Activated CD4-positive, alpha-beta T cell treated with anti-CD3 and anti-CD28 coated beads for 48 hours (primary cell): Measurements from ENCODE around the gene MLPH.

Source experiments
- DNase-seq: peaks from one replicate; pipeline ENCODE4 v3.0.0-alpha.2; 2020

Gene MLPH, protein sequence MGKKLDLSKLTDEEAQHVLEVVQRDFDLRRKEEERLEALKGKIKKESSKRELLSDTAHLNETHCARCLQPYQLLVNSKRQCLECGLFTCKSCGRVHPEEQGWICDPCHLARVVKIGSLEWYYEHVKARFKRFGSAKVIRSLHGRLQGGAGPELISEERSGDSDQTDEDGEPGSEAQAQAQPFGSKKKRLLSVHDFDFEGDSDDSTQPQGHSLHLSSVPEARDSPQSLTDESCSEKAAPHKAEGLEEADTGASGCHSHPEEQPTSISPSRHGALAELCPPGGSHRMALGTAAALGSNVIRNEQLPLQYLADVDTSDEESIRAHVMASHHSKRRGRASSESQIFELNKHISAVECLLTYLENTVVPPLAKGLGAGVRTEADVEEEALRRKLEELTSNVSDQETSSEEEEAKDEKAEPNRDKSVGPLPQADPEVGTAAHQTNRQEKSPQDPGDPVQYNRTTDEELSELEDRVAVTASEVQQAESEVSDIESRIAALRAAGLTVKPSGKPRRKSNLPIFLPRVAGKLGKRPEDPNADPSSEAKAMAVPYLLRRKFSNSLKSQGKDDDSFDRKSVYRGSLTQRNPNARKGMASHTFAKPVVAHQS

DNA sequence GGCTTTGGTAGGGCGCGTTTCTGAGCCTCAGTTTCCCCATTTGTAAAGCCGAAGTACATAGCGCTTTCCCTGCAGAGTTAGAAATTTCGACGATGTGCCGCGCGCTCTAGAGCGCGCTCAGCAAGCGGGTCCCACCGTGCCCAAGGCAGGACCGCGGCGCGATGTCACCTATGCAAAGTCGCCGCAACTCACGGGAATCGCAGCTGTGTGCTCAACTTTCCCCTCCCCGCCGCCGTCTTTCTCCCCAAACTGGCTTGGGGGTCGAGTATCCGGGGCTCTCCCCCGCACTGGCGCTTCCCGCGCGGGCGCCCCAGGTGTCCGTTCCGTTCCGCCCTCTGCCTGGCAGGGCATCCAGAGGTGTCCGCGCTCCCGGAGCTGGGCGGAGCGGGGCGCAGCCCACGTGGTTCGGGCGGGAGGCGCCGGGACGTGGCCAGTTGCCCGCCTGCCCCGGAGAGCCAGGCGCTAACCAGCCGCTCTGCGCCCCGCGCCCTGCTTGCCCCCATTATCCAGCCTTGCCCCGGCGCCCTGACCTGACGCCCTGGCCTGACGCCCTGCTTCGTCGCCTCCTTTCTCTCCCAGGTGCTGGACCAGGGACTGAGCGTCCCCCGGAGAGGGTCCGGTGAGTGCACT is at the start of gene MLPH:
Gene MLPH (plus strand): TSS at position 433 of the 630 bp plus-strand sequence. CDS start 6,176 bp downstream, outside the sequence.
- no peak for DNase-seq

- no peak for DNase-seq
Measured at GRCh38 chr2:237437566-237437965, 49.5 kb upstream of the MLPH start.

- DNase-seq = no peak
Measured at GRCh38 chr2:237438080-237438940, 48.7 kb upstream of the MLPH start.

- DNase-seq = peak; percentile 76
Measured at GRCh38 chr2:237440819-237441281, 46.2 kb upstream of the MLPH start.

DNA sequence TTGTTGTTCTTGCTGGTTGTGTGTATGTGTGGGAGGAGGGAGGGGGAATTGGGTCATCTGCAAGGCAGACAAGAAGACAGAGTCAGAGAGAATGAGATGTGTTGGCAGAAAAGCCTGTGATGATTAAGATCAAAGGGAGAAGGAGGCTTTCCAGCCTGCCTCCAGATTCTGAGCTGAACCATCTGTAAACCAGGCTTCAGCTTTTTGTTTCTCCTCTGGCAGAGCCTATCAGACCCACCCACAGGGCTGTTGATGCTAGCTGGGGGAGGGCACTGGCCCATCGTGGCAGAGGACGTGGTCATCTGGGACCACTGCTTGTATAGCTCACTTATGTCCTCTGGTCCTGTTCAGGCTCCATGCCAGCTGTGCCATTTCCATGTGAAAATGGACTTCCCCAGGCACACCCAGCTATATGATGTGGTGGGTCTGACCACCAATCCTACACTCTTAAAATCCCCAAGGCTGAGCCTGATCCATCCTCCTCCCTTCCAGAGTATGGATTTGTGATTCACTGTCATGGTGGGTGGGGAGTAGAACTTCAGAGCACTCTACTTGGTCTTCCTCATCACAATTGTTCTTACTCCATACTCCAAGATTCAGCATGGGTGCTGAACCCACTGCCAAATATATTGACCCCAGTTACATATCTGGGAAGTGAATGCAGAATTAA is 45.3 kb upstream of the MLPH start:
- peak; percentile 60 for DNase-seq

DNA sequence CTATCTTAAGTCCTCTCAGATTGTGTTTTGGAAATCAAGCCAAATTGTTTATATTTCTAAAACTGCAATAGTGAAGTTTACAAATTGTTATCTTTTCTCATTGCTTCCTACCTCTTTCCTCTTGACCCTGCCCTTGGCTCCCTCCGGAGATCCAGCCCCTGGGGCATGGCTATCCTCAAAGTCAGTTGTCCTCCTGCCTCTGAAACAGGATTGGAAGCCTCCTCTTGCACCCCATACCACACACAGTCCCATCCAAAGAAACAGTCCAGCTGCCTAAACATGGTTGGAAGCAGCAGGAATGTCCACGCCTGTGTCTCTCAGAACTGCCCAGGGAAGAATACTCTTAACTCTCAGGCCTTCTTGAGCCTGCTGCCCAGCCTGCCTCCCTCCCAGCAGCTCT is 43.0 kb upstream of the MLPH start:
- no peak for DNase-seq

DNA sequence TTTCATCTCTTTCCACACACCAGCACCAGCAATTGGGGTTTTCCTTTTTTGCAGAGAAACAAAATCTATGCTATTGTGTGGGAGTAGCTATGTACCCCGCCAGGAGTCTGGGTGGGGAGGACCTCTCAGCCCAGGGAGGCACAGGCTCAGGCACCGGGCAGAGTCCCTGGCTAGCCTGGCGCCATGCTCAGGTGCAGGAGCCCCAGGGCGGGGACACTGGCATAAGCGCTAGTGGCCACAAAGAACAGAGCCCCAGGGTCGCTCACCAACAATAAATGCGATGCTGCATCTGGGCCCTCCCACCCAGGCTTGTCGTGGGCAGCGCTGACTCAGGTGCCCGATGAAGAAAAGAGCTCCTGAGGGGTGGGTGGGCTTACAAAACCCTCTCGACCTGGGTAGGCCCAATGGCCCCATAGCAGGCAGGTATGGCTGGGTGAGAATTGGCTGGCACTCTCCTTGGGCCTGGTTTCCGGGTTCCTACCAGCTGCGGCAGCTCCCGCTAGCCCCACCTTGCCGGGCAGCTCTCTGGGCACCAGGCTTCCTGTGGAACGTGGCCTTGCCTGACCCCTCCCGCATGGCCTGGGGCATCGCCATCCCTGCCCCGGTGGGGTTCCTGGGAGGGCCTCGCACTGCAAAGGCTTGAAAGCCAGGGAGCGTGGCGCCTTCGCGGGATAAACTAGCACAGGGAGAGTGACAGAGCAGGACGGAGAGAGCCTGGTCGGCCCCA is 41.3 kb upstream of the MLPH start:
- DNase-seq = no peak

DNA sequence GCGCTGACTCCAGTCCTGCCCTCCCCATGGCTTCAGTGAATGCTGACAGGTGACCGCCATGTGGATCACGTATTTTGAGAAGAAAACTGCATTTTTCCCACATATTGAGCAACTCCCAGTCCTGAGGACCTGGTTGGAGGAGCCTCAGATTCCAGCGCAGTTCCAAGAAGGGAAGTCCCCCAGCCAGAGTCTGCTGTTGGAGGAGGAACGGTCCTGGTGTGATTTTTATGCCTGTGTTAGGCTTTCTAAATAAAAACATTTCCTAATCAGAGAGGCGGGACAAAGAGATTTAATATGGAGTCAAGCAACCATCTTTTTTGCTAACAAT is 40.7 kb upstream of the MLPH start:
- DNase-seq = no peak

GRCh38 chr2:237447496-237447895 is 39.6 kb upstream of the MLPH start:
- DNase-seq = no peak

- DNase-seq = no peak
Measured at GRCh38 chr2:237448171-237448570, 38.9 kb upstream of the MLPH start.

- DNase-seq = no peak
Measured at GRCh38 chr2:237448626-237449025, 38.4 kb upstream of the MLPH start.

DNA sequence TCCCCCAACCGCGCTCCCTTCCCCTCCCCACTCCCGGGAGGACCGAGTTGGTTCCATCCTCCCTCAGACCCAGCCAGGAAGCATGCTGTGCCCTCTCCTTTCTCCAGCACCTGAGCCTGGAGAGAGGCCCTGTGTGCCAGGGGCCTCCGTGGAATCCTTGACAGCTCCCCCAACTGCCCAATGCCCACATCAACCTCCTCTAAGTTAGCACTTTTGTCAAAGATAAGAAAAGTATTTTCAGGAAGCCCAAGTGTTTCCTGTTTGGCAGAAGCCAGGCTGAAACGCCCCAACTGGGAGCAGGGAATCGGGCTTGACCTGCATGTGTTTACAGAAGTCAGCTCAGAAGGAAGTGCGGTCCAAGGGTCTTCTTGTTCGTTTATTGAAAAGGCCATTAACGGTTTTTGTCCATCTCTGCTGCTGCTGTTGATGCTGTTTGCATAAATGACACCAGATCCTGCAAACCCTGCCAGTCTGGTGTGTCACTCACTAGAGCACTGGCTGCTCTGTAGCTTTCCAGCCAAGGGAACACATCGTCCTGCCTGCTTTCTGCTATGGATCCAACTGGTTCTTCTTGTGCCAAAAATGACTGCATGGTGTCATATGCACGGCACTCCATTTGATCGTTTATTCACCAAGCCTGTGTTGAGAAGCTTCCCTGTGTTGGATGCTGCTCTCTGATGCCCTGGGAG is 37.7 kb upstream of the MLPH start:
- DNase-seq = no peak

- DNase-seq = no peak
Measured at GRCh38 chr2:237450108-237450507, 36.9 kb upstream of the MLPH start.

DNA sequence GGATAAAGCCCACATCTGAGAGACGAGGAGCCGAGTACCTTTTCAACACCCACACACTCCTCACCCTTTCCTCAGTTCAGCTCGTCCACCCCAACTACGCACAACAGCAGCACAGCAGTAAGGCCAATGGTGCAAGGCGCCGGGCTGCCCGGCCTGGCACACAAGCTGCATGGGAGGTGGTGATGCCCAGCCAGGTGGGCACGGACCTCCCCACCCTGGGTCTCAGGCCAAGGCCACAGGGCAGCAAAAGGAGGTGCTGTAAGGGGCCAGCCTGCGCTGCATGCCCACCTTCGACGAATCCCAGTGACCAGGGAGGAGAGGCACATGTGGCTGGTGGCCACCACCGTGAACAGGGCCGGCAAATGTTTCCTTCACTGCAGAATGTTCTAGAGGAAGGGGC is 36.5 kb upstream of the MLPH start:
- no peak for DNase-seq

- no peak for DNase-seq
Measured at GRCh38 chr2:237451643-237452469, 35.2 kb upstream of the MLPH start.

DNA sequence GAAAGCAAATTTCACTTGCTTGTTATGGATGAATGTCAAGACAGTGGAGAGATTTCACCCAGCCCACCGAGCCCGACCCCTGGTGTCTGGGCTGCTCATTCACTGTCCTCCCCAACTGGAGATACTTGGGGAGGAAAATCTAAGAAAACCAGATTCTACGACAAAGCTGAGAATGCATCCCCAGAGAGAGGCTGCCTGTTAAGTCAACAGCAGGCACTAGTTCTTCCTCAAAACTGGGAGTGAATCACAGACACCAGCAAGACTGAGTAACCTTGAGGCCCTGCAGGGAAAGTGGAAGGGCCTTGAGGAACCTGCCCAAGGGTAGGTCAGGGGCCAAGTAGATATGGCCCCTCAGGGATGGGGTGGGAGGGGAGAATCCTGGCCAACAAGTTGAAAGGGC is 34.2 kb upstream of the MLPH start:
- DNase-seq = no peak

DNA sequence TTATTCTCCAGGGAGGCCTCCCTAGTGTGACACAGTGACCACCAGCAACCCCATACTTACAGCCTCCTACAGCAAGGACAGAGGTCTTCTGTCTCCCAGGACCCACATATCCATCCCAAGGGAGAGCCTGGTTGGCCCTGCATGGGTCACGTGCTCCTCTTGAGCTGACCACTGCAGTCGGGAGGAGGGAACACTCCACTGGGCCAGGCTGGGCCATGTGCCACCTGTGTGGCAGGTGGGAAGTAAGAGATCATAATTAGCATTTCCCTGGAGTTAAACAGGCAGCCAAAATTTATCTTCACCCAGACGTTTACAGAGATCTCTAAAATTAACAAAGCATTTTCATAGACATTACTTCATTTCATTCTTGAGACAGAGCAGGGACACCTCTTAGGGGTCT is 33.4 kb upstream of the MLPH start:
- no peak for DNase-seq

- no peak for DNase-seq
Measured at GRCh38 chr2:237455764-237456163, 31.3 kb upstream of the MLPH start.

GRCh38 chr2:237456200-237456843 is 30.7 kb upstream of the MLPH start:
- no peak for DNase-seq
